ENCODE measurements around the gene ETV6.

The ETV6 gene

DNA sequence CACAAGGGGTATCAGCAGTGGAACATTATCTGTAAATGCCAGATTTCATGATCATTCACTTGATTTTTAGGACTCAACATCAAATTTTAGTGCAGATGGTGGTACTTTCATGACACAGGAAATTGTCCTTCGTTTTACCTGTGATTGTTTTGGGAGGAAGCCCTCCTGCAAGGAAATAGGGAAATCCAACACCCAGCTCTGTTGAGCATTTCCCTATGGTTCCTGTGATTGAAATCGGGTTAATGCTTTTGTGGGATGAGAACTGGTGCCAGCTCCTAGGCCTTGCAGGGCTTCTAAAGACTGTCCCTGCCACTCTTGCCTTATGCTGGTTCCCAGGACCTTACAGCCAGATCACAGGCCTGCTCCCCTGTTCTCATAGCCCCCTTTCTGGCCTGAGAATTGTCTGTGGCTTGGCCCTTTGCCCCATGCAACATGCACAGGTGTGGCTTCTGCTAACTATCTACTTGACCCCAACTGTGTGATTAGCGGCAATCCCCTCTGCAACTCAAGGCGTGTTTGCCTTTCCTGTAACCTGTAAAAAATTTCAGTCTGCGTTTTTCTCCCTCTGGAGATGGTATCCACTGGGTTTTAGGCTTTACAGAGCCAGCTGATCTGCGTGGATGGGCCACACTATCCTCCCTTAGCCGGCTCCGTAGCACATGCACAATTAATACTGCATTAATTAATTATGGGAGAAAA, 112.5 kb downstream of the ETV6 start:
- TF ChIP-seq, protein P1, sequence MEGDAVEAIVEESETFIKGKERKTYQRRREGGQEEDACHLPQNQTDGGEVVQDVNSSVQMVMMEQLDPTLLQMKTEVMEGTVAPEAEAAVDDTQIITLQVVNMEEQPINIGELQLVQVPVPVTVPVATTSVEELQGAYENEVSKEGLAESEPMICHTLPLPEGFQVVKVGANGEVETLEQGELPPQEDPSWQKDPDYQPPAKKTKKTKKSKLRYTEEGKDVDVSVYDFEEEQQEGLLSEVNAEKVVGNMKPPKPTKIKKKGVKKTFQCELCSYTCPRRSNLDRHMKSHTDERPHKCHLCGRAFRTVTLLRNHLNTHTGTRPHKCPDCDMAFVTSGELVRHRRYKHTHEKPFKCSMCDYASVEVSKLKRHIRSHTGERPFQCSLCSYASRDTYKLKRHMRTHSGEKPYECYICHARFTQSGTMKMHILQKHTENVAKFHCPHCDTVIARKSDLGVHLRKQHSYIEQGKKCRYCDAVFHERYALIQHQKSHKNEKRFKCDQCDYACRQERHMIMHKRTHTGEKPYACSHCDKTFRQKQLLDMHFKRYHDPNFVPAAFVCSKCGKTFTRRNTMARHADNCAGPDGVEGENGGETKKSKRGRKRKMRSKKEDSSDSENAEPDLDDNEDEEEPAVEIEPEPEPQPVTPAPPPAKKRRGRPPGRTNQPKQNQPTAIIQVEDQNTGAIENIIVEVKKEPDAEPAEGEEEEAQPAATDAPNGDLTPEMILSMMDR (IDR thresholded peaks at IDR 0.05; ENCODE audit: low read length, missing control alignments): no peak
- no peak overlapping the region for H3K4me3 ChIP-seq (replicated peaks; ENCODE audit: low read depth, low read length)
- DNase-seq (ENCODE audit: low read depth): no peak

DNA sequence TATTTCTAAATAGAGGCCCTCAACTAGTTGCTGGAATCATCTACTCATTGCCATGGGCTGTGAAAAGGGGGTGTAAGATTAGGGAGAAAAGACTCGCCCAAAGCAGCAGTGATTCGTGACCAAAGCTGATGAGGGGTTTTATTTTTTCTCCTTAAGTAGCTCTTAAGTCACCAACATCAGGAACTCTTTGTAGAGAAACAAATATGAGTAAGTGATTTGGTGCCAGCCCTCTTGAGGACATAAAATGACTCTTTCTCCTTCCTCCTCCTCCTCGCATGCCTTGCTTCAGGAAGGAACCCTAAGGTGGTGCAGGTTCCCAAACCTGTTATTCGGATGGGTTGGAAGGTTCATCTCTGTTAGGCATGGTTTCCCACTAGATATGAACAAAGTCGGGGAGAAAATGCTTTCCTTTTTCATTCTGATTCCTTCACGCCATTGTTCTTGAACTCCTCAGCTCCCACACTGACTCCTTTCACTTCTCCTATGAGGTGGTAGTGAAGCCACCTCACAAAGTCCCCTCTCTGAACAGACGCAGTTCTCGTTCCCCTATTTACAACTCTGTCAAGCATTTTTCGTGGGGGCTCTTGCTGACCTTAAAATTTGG, 113.4 kb downstream of the ETV6 start:
- no peak overlapping the region for H3K4me3 ChIP-seq (replicated peaks; ENCODE audit: low read depth, low read length)
- DNase-seq (ENCODE audit: low read depth): no peak
- TF ChIP-seq, protein P1 (IDR thresholded peaks at IDR 0.05; ENCODE audit: low read length, missing control alignments): no peak

DNA sequence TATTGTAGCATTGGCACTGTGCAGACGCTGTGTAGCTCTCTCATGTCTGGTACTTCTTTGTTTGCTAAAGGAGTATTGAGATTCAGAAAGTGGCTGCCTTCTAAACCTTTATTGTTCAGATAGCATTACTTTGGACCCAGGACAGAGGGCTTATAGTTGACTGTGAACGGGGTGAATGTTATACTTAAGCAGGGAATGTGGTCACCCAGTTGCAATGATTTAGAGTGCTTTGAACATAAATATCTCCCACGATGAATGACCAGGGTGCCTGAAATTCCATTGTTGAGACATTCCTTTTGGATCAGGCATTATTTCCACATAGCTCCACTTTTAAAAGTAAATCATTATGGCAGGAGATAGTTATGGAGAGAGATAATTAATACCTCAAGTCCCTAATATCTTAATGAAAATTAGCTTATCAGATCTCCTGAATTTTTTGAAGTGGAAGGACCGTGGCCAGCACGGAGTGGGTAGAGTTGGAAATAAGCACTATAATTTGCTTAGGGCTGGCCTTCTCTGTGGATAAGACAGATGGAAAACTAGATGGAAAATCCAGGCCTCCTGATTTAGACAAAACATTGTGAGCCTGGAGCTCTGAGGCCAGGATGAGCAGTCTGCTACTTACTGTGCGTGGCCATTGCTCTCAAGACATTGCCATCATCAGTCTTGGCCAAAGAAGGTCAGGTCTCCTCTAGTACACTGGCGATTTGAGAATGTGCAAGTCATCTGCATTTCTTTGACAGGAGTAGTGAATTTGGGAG, 114.5 kb downstream of the ETV6 start:
- DNase-seq (ENCODE audit: low read depth): peak; percentile 84
- no peak overlapping the region for H3K4me3 ChIP-seq (replicated peaks; ENCODE audit: low read depth, low read length)
- TF ChIP-seq, protein P1 (IDR thresholded peaks at IDR 0.05; ENCODE audit: low read length, missing control alignments): no peak

DNA sequence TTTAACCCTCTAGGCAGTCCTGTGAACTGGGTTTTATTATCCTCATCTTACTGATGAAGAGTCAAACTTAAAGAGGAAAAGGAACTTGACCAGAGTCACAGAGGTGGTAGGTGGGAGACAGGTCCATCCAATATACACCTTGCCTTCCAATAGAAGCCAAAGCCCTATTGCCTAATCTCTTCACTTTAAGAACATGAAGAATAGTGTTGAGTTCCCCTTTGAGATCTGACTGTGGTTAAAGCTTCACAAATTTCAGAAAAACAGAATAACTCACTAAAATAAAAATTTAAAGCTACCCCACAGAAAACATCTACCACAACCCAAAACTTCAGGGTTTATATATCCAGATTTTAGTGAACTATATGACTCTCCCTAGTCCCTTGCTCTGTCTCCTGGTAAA, 115.4 kb downstream of the ETV6 start:
- H3K4me3 ChIP-seq (replicated peaks; ENCODE audit: low read depth, low read length): no peak overlapping the region
- no peak for DNase-seq (ENCODE audit: low read depth)
- TF ChIP-seq, protein P1 (IDR thresholded peaks at IDR 0.05; ENCODE audit: low read length, missing control alignments): no peak

DNA sequence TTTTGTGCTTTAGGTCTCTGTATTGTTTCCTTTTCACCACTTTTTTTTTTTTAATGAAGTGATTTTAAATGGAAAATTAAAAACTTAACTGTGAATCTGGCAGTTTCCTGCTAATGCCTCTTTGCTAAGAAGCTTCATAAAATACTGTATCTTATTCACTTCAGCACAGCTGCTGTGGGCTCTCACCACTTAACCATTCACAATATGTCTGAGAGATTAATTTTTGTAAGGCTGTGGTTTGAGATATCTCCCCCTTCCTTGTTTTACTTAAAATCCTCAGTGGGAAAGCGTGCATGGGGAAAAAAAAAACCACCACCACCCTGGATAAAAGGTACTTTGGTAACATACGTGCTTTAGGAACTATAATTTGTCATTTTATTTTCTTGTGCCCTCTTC, 115.9 kb downstream of the ETV6 start:
- no peak for DNase-seq (ENCODE audit: low read depth)
- H3K4me3 ChIP-seq (replicated peaks; ENCODE audit: low read depth, low read length): no peak overlapping the region

DNA sequence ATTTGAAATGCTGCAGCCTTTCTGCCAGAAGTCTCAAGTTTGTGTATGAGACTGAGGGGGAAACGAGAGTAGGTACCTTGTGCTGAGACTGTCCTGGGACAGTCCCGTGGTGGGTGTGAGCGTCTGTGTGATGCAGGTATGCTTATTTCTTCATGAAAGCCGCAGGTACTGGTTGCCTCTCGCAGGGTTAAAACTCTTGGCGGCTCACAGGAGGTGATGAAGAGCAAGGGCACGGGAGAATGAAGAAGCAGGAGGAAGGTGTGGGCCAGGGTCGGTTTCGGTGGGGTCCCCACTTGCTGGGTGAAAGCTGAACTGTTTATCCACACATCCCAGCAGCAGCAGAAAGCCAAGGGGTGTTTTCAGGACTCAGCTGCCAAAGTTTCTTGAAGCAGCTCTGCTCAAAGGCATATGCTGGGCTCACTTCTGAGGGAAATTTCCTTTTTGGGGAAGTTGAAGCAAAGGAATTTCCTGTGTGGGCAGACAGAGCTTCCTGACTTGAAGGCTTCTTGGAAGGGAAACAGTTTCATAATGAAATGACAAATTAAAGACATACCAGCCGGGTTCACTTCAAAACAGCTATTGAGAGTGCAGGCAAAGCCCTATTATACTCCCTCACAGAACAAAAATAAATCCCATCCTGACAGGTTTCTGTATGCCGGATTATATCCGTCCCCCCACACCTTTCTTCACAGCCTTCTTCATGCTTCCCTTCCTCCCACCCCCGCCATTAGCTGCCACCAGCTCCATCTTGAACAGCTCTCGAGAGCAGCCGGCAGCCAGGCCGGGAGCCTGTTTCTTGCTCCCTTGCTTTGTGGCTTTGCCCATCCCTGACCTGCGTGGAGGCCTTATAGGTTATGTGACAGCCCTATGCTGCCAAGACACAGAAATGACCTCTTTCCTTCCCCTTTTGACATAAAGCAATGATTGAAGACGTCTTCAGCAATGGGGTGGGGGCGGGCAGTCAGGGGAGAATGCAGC, 116.6 kb downstream of the ETV6 start:
- H3K4me3 ChIP-seq (replicated peaks; ENCODE audit: low read depth, low read length): no peak overlapping the region
- peak; percentile 93 for DNase-seq (ENCODE audit: low read depth)
- TF ChIP-seq, protein P1 (IDR thresholded peaks at IDR 0.05; ENCODE audit: low read length, missing control alignments): no peak

More for the DNA sequence above, 115.9 kb downstream of the ETV6 start:
- TF ChIP-seq, protein P1 (IDR thresholded peaks at IDR 0.05; ENCODE audit: low read length, missing control alignments): no peak
